ENCODE data around the gene FLYWCH1. TPM values are rescaled to one million over a fixed set of nuclear protein-coding genes. Genes with fewer than 3 reads are reported as not detected.

Gene FLYWCH1
- total and polyA plus RNA-seq, 9 of the 15 experiments (the other 6 are each of a cell fraction or from before 2014, with no cell fraction given): 0.18 to 33.6 (median 11.3) TPM

DNA sequence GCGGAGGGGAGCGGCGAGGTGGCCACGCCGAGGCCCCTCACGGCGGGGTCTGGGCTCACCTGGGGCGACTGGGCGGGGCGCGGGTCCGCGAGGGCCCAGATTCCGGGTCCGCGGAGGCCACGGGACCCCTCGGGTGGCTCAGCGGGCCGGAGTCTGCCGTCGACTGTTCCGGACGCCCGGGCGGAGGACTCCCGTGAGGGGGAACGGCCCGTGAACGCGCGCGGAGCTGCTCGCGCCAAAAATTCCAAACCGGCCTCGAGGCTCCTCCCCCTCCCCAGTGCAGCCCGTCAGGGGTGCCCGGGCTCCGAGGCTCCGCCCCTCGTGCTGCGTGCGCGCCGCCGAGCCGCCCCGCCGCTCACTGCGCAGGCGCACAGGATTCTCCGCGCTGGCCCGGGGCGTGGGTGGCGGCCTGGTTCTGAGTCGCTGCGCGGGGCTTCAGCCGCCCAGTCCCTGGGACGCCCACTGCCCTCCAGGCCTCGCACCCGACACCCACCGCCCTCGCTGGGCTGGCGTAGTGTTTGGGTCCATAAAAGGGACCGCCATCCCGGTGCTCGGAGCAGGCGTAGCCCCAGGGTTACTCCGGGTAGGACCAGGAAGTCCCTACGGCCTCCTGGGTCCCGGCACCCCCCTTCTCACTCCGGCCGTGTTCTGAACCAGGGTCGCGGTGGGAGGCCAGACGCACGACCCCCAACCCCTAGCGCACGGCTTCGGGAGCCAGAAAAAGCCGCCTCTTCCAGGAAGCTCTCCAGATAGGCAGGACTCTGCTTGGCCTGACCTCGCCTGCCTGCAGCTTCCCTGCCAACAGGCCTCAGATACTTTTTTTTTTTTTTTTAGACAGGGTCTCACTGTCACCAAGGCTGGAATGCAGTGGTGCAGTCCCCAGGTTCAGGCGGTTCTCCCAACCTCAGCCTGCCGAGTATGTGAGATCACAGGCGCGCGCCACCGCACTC lies 68.8 kb downstream of the FLYWCH1 start, which contains the start of gene PKMYT1 (continued):
- TF ChIP-seq, protein P1, sequence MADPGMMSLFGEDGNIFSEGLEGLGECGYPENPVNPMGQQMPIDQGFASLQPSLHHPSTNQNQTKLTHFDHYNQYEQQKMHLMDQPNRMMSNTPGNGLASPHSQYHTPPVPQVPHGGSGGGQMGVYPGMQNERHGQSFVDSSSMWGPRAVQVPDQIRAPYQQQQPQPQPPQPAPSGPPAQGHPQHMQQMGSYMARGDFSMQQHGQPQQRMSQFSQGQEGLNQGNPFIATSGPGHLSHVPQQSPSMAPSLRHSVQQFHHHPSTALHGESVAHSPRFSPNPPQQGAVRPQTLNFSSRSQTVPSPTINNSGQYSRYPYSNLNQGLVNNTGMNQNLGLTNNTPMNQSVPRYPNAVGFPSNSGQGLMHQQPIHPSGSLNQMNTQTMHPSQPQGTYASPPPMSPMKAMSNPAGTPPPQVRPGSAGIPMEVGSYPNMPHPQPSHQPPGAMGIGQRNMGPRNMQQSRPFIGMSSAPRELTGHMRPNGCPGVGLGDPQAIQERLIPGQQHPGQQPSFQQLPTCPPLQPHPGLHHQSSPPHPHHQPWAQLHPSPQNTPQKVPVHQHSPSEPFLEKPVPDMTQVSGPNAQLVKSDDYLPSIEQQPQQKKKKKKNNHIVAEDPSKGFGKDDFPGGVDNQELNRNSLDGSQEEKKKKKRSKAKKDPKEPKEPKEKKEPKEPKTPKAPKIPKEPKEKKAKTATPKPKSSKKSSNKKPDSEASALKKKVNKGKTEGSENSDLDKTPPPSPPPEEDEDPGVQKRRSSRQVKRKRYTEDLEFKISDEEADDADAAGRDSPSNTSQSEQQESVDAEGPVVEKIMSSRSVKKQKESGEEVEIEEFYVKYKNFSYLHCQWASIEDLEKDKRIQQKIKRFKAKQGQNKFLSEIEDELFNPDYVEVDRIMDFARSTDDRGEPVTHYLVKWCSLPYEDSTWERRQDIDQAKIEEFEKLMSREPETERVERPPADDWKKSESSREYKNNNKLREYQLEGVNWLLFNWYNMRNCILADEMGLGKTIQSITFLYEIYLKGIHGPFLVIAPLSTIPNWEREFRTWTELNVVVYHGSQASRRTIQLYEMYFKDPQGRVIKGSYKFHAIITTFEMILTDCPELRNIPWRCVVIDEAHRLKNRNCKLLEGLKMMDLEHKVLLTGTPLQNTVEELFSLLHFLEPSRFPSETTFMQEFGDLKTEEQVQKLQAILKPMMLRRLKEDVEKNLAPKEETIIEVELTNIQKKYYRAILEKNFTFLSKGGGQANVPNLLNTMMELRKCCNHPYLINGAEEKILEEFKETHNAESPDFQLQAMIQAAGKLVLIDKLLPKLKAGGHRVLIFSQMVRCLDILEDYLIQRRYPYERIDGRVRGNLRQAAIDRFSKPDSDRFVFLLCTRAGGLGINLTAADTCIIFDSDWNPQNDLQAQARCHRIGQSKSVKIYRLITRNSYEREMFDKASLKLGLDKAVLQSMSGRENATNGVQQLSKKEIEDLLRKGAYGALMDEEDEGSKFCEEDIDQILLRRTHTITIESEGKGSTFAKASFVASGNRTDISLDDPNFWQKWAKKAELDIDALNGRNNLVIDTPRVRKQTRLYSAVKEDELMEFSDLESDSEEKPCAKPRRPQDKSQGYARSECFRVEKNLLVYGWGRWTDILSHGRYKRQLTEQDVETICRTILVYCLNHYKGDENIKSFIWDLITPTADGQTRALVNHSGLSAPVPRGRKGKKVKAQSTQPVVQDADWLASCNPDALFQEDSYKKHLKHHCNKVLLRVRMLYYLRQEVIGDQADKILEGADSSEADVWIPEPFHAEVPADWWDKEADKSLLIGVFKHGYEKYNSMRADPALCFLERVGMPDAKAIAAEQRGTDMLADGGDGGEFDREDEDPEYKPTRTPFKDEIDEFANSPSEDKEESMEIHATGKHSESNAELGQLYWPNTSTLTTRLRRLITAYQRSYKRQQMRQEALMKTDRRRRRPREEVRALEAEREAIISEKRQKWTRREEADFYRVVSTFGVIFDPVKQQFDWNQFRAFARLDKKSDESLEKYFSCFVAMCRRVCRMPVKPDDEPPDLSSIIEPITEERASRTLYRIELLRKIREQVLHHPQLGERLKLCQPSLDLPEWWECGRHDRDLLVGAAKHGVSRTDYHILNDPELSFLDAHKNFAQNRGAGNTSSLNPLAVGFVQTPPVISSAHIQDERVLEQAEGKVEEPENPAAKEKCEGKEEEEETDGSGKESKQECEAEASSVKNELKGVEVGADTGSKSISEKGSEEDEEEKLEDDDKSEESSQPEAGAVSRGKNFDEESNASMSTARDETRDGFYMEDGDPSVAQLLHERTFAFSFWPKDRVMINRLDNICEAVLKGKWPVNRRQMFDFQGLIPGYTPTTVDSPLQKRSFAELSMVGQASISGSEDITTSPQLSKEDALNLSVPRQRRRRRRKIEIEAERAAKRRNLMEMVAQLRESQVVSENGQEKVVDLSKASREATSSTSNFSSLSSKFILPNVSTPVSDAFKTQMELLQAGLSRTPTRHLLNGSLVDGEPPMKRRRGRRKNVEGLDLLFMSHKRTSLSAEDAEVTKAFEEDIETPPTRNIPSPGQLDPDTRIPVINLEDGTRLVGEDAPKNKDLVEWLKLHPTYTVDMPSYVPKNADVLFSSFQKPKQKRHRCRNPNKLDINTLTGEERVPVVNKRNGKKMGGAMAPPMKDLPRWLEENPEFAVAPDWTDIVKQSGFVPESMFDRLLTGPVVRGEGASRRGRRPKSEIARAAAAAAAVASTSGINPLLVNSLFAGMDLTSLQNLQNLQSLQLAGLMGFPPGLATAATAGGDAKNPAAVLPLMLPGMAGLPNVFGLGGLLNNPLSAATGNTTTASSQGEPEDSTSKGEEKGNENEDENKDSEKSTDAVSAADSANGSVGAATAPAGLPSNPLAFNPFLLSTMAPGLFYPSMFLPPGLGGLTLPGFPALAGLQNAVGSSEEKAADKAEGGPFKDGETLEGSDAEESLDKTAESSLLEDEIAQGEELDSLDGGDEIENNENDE (IDR thresholded peaks at IDR 0.05; ENCODE audit: low read depth, low read length): no peak
- TF ChIP-seq SRSF3 (IDR thresholded peaks at IDR 0.05; ENCODE audit: insufficient read depth, low read length): peak; percentile 84; the same call in 1 of the 2 replicates
- no peak for TF ChIP-seq EHMT2 (IDR thresholded peaks at IDR 0.05)
- no peak for TF ChIP-seq DDX20 (tag; IDR thresholded peaks at IDR 0.05; ENCODE audit: low read depth)
- TF ChIP-seq RB1 (IDR thresholded peaks at IDR 0.05; ENCODE audit: low read depth): peak; percentile 77
- TF ChIP-seq NCOA4 (IDR thresholded peaks at IDR 0.05; ENCODE audit: partially characterized antibody): no peak
- TF ChIP-seq, protein P2, sequence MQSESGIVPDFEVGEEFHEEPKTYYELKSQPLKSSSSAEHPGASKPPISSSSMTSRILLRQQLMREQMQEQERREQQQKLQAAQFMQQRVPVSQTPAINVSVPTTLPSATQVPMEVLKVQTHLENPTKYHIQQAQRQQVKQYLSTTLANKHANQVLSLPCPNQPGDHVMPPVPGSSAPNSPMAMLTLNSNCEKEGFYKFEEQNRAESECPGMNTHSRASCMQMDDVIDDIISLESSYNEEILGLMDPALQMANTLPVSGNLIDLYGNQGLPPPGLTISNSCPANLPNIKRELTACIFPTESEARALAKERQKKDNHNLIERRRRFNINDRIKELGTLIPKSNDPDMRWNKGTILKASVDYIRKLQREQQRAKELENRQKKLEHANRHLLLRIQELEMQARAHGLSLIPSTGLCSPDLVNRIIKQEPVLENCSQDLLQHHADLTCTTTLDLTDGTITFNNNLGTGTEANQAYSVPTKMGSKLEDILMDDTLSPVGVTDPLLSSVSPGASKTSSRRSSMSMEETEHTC (IDR thresholded peaks at IDR 0.05): no peak
- no peak for TF ChIP-seq ZKSCAN3 (CRISPR knock-in tag; IDR thresholded peaks at IDR 0.05)
- TF ChIP-seq ZNF184 (CRISPR knock-in tag; IDR thresholded peaks at IDR 0.05): no peak
- no peak for TF ChIP-seq ZNF354B (CRISPR knock-in tag; IDR thresholded peaks at IDR 0.05)
- TF ChIP-seq NFE2L1 (tag; IDR thresholded peaks at IDR 0.05; ENCODE audit: borderline replicate concordance, low read depth): no peak
- no peak for TF ChIP-seq ZNF41 (CRISPR knock-in tag; conservative IDR thresholded peaks at IDR 0.05)
- TF ChIP-seq ZNF76 (CRISPR knock-in tag; IDR thresholded peaks at IDR 0.05; ENCODE audit: borderline replicate concordance): no peak
- no peak for TF ChIP-seq FOXM1 (IDR thresholded peaks at IDR 0.05; ENCODE audit: low read depth)
- TF ChIP-seq FOXM1 (CRISPR knock-in tag; IDR thresholded peaks at IDR 0.05; ENCODE audit: low read depth): no peak
- TF ChIP-seq NCOA1 (IDR thresholded peaks at IDR 0.05; ENCODE audit: low read depth): 0 out of 2 replicates have a peak, but pooled peaks have one; percentile 27

Measured in K562 (cell line).